A549 (cell line): Measurements from ENCODE around the gene MAP4K4. TPM values are rescaled to one million over a fixed set of nuclear protein-coding genes. Genes with fewer than 3 reads are reported as not detected.

Source experiments
- ATAC-seq, 2 experiments: fragments of 200-7000 bp in 1 of 2; fragments of >200 bp in 1 of 2; cut with Nextera tagmentation in 1 of 2; cut with Tn5 transposase in 1 of 2; 3 replicates each; pipeline versions ENCODE4 v1.8.0 to v1.9.1; 2018 to 2020; ENCODE audit warnings: mild to moderate bottlenecking in 1 of 2, moderate library complexity in 1 of 2
- CTCF ChIA-PET: fragments of 300-600 bp; sonication (Branson Sonifier 250); formaldehyde crosslinking; extraction: SDS; loops from one replicate; lab custom pipeline; 2021; ENCODE audit warnings: antibody characterized with exemption, inconsistent platforms; lab: Yijun Ruan, JAX
- POLR2A ChIA-PET: fragments of 350-600 bp; formaldehyde crosslinking; extraction: SDS; loops from one replicate; lab custom pipeline; 2021; ENCODE audit warnings: antibody characterized with exemption, inconsistent platforms; lab: Yijun Ruan, JAX
- DNase-seq, 2 experiments: peaks; one replicate each; pipeline versions ENCODE4 v3.0.0 to v3.0.0-alpha.2; 2011 to 2016; ENCODE audit warnings: low read depth in 1 of 2, low spot score in 1 of 2
- FAIRE-seq: peaks from 2 replicates; lab custom pipeline; 2011; peaks lifted over from hg19 to GRCh38; lab: Jason Lieb, UNC
- H3K27ac ChIP-seq, 2 experiments: fragments of >200 bp; sonication (Bioruptor Twin); formaldehyde crosslinking; 3 replicates each; pipeline ENCODE4 v1.5.1; 2016 to 2017
- H3K4me1 ChIP-seq: fragments of >200 bp; sonication (Bioruptor Twin); formaldehyde crosslinking; 3 replicates; pipeline ENCODE4 v1.6.1; 2016
- H3K4me2 ChIP-seq: fragments of >200 bp; sonication (Bioruptor Twin); formaldehyde crosslinking; 3 replicates; pipeline ENCODE4 v1.6.1; 2016
- H3K4me3 ChIP-seq: fragments of >200 bp; sonication (Bioruptor Twin); formaldehyde crosslinking; 3 replicates; pipeline ENCODE4 v1.5.1; 2016
- H3K9me3 ChIP-seq: fragments of >200 bp; sonication (Bioruptor Twin); formaldehyde crosslinking; 3 replicates; pipeline ENCODE4 v1.6.1; 2016
- BCL3 ChIP-seq: fragments of >200 bp; sonication (Bioruptor Twin); formaldehyde crosslinking; IDR thresholded peaks from 3 replicates; pipeline ENCODE4 v1.6.1; 2016
- BHLHE40 ChIP-seq: IDR thresholded peaks from 2 replicates; pipeline ENCODE4 v1.6.1; 2012; ENCODE audit warnings: low read depth, low read length, inconsistent platforms
- CBX2 ChIP-seq: fragments of 200-600 bp; sonication (generic); IDR thresholded peaks from 2 replicates; pipeline ENCODE4 v1.6.1; 2016; ENCODE audit warnings: low read depth, mild to moderate bottlenecking, borderline replicate concordance
- CEBPB ChIP-seq, 2 experiments: fragments of >200 bp in 1 of 2; sonication (Bioruptor Twin) in 1 of 2; formaldehyde crosslinking in 1 of 2; IDR thresholded peaks; 2 replicates each; pipeline ENCODE4 v1.6.1; 2012 to 2016
- CTCF ChIP-seq: fragments of >200 bp; sonication (Bioruptor Twin); formaldehyde crosslinking; IDR thresholded peaks from 3 replicates; pipeline ENCODE4 v1.5.1; 2016
- E2F6 ChIP-seq: IDR thresholded peaks from 2 replicates; pipeline ENCODE4 v1.6.1; 2012; ENCODE audit warnings: low read depth, borderline replicate concordance
- EHMT2 ChIP-seq: fragments of 200-600 bp; sonication (generic); IDR thresholded peaks from 2 replicates; pipeline ENCODE4 v1.6.1; 2016; ENCODE audit warnings: antibody characterized with exemption, low read depth, mild to moderate bottlenecking, moderate library complexity
- ELK1 ChIP-seq: fragments of 150-350 bp; IDR thresholded peaks from 2 replicates; pipeline ENCODE4 v1.6.1; 2014; ENCODE audit warnings: low read depth, mild to moderate bottlenecking, low read length
- EP300 ChIP-seq, 2 experiments: fragments of >200 bp; sonication (Bioruptor Twin); formaldehyde crosslinking; IDR thresholded peaks; 2 replicates in 1 of 2; 3 replicates in 1 of 2; pipeline ENCODE4 v1.6.1; 2016 to 2017
- FOXS1 ChIP-seq: fragments of 250-450 bp; sonication (Bioruptor Pico); IDR thresholded peaks from 2 replicates; pipeline ENCODE4 v1.5.0; 2020; ENCODE audit warnings: mild to moderate bottlenecking, moderate library complexity
- GATA3 ChIP-seq: IDR thresholded peaks from 2 replicates; pipeline ENCODE4 v1.6.1; 2012; ENCODE audit warnings: borderline replicate concordance
- HEYL ChIP-seq: fragments of 250-450 bp; sonication (Bioruptor Pico); IDR thresholded peaks from 2 replicates; pipeline ENCODE4 v1.8.0; 2021; ENCODE audit warnings: mild to moderate bottlenecking, moderate library complexity
- HMGXB4 ChIP-seq: fragments of 250-450 bp; sonication (Bioruptor Pico); IDR thresholded peaks from 2 replicates; pipeline ENCODE4 v1.5.0; 2021; ENCODE audit warnings: mild to moderate bottlenecking, moderate library complexity, borderline replicate concordance
- HOXA7 ChIP-seq: fragments of 250-450 bp; sonication (Bioruptor Pico); IDR thresholded peaks from 2 replicates; pipeline ENCODE4 v1.5.0; 2020; ENCODE audit warnings: mild to moderate bottlenecking, moderate library complexity
- JUNB ChIP-seq: fragments of >200 bp; sonication (Bioruptor Twin); formaldehyde crosslinking; IDR thresholded peaks from 2 replicates; pipeline ENCODE4 v1.6.1; 2016
- KDM5A ChIP-seq: fragments of 200-600 bp; sonication (generic); IDR thresholded peaks from 2 replicates; pipeline ENCODE4 v1.6.1; 2016; ENCODE audit warnings: antibody characterized with exemption, mild to moderate bottlenecking
- MAFK ChIP-seq: fragments of 450-650 bp; IDR thresholded peaks from 2 replicates; pipeline ENCODE4 v1.6.1; 2014; ENCODE audit not compliant: partially characterized antibody
- NPAS2 ChIP-seq: fragments of 250-450 bp; sonication (Bioruptor Pico); IDR thresholded peaks from 2 replicates; pipeline ENCODE4 v1.8.0; 2022; ENCODE audit warnings: mild to moderate bottlenecking, moderate library complexity, borderline replicate concordance
- PHF8 ChIP-seq: fragments of 200-600 bp; sonication (generic); IDR thresholded peaks from 2 replicates; pipeline ENCODE4 v1.6.1; 2016; ENCODE audit warnings: low read depth, mild to moderate bottlenecking, antibody characterized with exemption, moderate library complexity, borderline replicate concordance
- RAD21 ChIP-seq, 2 experiments: fragments of >200 bp in 1 of 2; sonication (Bioruptor Twin) in 1 of 2; formaldehyde crosslinking in 1 of 2; IDR thresholded peaks in 1 of 2; conservative IDR thresholded peaks in 1 of 2; 2 replicates in 1 of 2; 3 replicates in 1 of 2; pipeline ENCODE4 v1.6.1; 2012 to 2018; ENCODE audit warnings: inconsistent platforms in 1 of 2
- SREBF2 ChIP-seq: fragments of 450-650 bp; IDR thresholded peaks from 2 replicates; pipeline ENCODE4 v1.6.1; 2014; ENCODE audit warnings: mild to moderate bottlenecking, moderate library complexity
- ZC3H11A ChIP-seq: fragments of 450-650 bp; IDR thresholded peaks from 2 replicates; pipeline ENCODE4 v1.6.1; 2014; ENCODE audit warnings: antibody characterized with exemption, mild to moderate bottlenecking
- ZFP36 ChIP-seq: fragments of 450-650 bp; IDR thresholded peaks from 2 replicates; pipeline ENCODE4 v1.6.1; 2014; ENCODE audit warnings: borderline replicate concordance; ENCODE audit not compliant: partially characterized antibody
- ZNF302 ChIP-seq: fragments of 250-450 bp; sonication (Bioruptor Pico); IDR thresholded peaks from 2 replicates; pipeline ENCODE4 v1.9.0; 2021; ENCODE audit warnings: inconsistent platforms, mild to moderate bottlenecking, moderate library complexity
- WGBS: methylation state at CpG from one replicate; pipeline ENCODE4 v1.1.6; 2017; ENCODE audit errors: missing lambda C conversion rate; 5-methylcytosine and 5-hydroxymethylcytosine counted together
- polyA plus RNA-seq, 4 experiments: library from polyadenylated mRNA; depleted of rRNA in 3 of 4; stranded (reverse); fragments of >200 nt; fragmentation: RNase III in 1 of 4; extraction: RNeasy Plus Mini Kit Qiagen cat#74134 plus additional on column Dnase treatment in 1 of 4; gene quantifications; 2 replicates in 3 of 4; 3 replicates in 1 of 4; pipeline ENCODE4 v1.2.3, GENCODE V29; 2011 to 2017

The MAP4K4 gene
- polyA plus RNA-seq, 2 of the 4 experiments (the other 2 are of a cell fraction), result 61.9 to 82.2 TPM

- Histone ChIP-seq H3K27ac (no peak overlapping the region), H3K4me2 (no peak overlapping the region), H3K9me3 (no peaks in the 10 kb centered on the region), H3K4me3 (no peak overlapping the region), H3K4me1 (peaks cover 21% of the 10 kb centered on the region)
- POLR2A ChIA-PET, result no interaction called here
- ATAC-seq, result no peak
- CTCF ChIA-PET, result interaction anchor here (0.6 to 3.5 kb wide), 3 partner anchors 11 to 16 kb away, joined by 3 to 15 read pairs (median 4); no protein-coding TSS in a partner anchor
- no peak for TF ChIP-seq BHLHE40
- no peak for TF ChIP-seq CBX2
- no peak for TF ChIP-seq ELK1
- TF ChIP-seq GATA3, result no peak
- no peak for TF ChIP-seq HEYL
- TF ChIP-seq NPAS2 (CRISPR knock-in tag), result no peak
- no peak for TF ChIP-seq SREBF2
- TF ChIP-seq JUNB, result no peak
- no peak for TF ChIP-seq BCL3
- no peak for TF ChIP-seq RAD21 (conservative IDR thresholded peaks at IDR 0.05 in 1 of 2, IDR thresholded peaks at IDR 0.05 in 1 of 2)
- no peak for TF ChIP-seq PHF8
- no peak for TF ChIP-seq HMGXB4 (CRISPR knock-in tag)
- no peak for TF ChIP-seq ZC3H11A
- no peak for TF ChIP-seq CTCF
- TF ChIP-seq EP300 (IDR thresholded peaks at IDR 0.05), result no peak
- TF ChIP-seq HOXA7 (CRISPR knock-in tag), result no peak
- 96% methylated on average over 6 of the region's 6 CpGs for WGBS
- no peak for DNase-seq
- no peak for FAIRE-seq
These were observed 84.4 kb downstream of the MAP4K4 start for GRCh38 chr2:101781791-101782426.

GRCh38 chr2:101782427-101782792, 84.9 kb downstream of the MAP4K4 start:
- Histone ChIP-seq H3K27ac (no peak overlapping the region), H3K9me3 (no peaks in the 10 kb centered on the region), H3K4me3 (no peak overlapping the region), H3K4me1 (peaks cover 23% of the 10 kb centered on the region), H3K4me2 (no peak overlapping the region)
- ChIA-PET POLR2A (no interaction called here), CTCF (interaction anchor here (0.6 to 2.3 kb wide), 4 partner anchors 15 to 457 kb away, joined by 3 to 7 read pairs (median 4); no protein-coding TSS in a partner anchor)
- ATAC-seq (no peak), FAIRE-seq (no peak), DNase-seq (no peak)
- 92% methylated on average over 5 of the region's 5 CpGs for WGBS
- no peak for TF ChIP-seq FOXS1 (CRISPR knock-in tag)
- TF ChIP-seq BCL3, result no peak
- TF ChIP-seq ZNF302 (CRISPR knock-in tag), result no peak
- no peak for TF ChIP-seq HMGXB4 (CRISPR knock-in tag)
- TF ChIP-seq KDM5A, result no peak
- no peak for TF ChIP-seq EHMT2
- no peak for TF ChIP-seq MAFK
- no peak for TF ChIP-seq E2F6
- TF ChIP-seq GATA3, result no peak
- no peak for TF ChIP-seq ZFP36
- TF ChIP-seq CEBPB (IDR thresholded peaks at IDR 0.05), result no peak
